SU-DHL-6 (cell line): ENCODE results near the gene DYSF.

Source experiments
- H2AFZ ChIP-seq: fragments of 200-600 bp; sonication (generic); 2 replicates; pipeline ENCODE4 v1.6.1; 2014; ENCODE audit warnings: low read depth, mild to moderate bottlenecking, moderate library complexity, mixed read lengths, antibody characterized with exemption, low read length; ENCODE audit not compliant: severe bottlenecking
- H3F3A ChIP-seq: fragments of 200-600 bp; shearing (Covaris generic); 2 replicates; pipeline ENCODE4 v1.6.0; 2016; ENCODE audit warnings: antibody characterized with exemption, mild to moderate bottlenecking; ENCODE audit not compliant: insufficient read depth
- H3K27ac ChIP-seq: fragments of 200-600 bp; sonication (generic); 2 replicates; pipeline ENCODE4 v1.5.1; 2016; ENCODE audit warnings: low read depth, mild to moderate bottlenecking, low read length, moderate library complexity, mixed read lengths
- H3K27me3 ChIP-seq: fragments of 200-600 bp; sonication (generic), shearing (Covaris generic); 2 replicates; pipeline ENCODE4 v1.6.0; 2014; ENCODE audit warnings: mild to moderate bottlenecking, low read length
- H3K36me3 ChIP-seq: fragments of 200-600 bp; sonication (generic); 2 replicates; pipeline ENCODE4 v1.6.1; 2014; ENCODE audit warnings: mild to moderate bottlenecking, low read length, mixed read lengths
- H3K4me2 ChIP-seq: fragments of 300-600, 200-600 bp; shearing (Covaris generic), sonication (generic); 2 replicates; pipeline ENCODE4 v1.6.0; 2014; ENCODE audit warnings: low read length, low read depth, mild to moderate bottlenecking; ENCODE audit not compliant: poor library complexity, severe bottlenecking
- H3K4me3 ChIP-seq: fragments of 200-600 bp; sonication (generic); 2 replicates; pipeline ENCODE4 v1.5.1; 2014; ENCODE audit warnings: antibody characterized with exemption, low read length, mild to moderate bottlenecking, mixed read lengths; ENCODE audit not compliant: insufficient read depth, poor library complexity, severe bottlenecking
- H3K79me2 ChIP-seq: fragments of 200-600 bp; sonication (generic); 2 replicates; pipeline ENCODE4 v1.6.1; 2014; ENCODE audit warnings: mild to moderate bottlenecking, low read length, moderate library complexity; ENCODE audit not compliant: insufficient read depth
- H3K9ac ChIP-seq: fragments of 200-600 bp; sonication (generic); 2 replicates; pipeline ENCODE4 v1.7.0; 2014; ENCODE audit warnings: mild to moderate bottlenecking, low read length
- H3K9me2 ChIP-seq: fragments of 200-600 bp; sonication (generic); replicated peaks from 2 replicates; pipeline ENCODE4 v1.6.1; 2014; ENCODE audit warnings: low read length; ENCODE audit not compliant: insufficient read depth
- H3K9me3 ChIP-seq: fragments of 200-600 bp; sonication (generic); 2 replicates; pipeline ENCODE4 v1.6.1; 2014; ENCODE audit warnings: low read length, mixed read lengths; ENCODE audit not compliant: insufficient read depth
- H4K20me1 ChIP-seq: fragments of 200-600 bp; sonication (generic); 2 replicates; pipeline ENCODE4 v1.6.1; 2014; ENCODE audit warnings: low read depth, mild to moderate bottlenecking, antibody characterized with exemption, low read length, moderate library complexity, mixed read lengths
- CTCF ChIP-seq: fragments of 200-600 bp; sonication (generic); IDR thresholded peaks from one replicate; pipeline ENCODE4 v1.5.1; 2017; ENCODE audit warnings: antibody characterized with exemption, mild to moderate bottlenecking, low read length, moderate library complexity; ENCODE audit not compliant: insufficient read depth, poor library complexity, severe bottlenecking
- EZH2phosphoT487 ChIP-seq: fragments of 200-600 bp; sonication (generic), shearing (Covaris generic); conservative IDR thresholded peaks from 2 replicates; pipeline ENCODE4 v1.6.1; 2018; ENCODE audit warnings: mild to moderate bottlenecking, antibody characterized with exemption, low read length, moderate library complexity, mixed read lengths

The DYSF gene

GRCh38 chr2:71633086-71633485 lies 179.7 kb downstream of the DYSF start:
- TF ChIP-seq EZH2phosphoT487 = no peak
- TF ChIP-seq CTCF = no peak
- Histone ChIP-seq H3K9me3 (no peaks in the 10 kb centered on the region), H2AFZ (no peak overlapping the region), H3K79me2 (no peaks in the 10 kb centered on the region), H3K9ac (no peak overlapping the region), H3K36me3 (no peaks in the 10 kb centered on the region), H3F3A (no peaks in the 10 kb centered on the region), H4K20me1 (no peaks in the 10 kb centered on the region), H3K9me2 (no peaks in the 10 kb centered on the region), H3K4me3 (no peak overlapping the region), H3K27ac (no peak overlapping the region), H3K4me2 (no peak overlapping the region), H3K27me3 (no peaks in the 10 kb centered on the region)

- Histone ChIP-seq H3K4me2 (no peak overlapping the region), H3K4me3 (no peak overlapping the region), H3K27me3 (0 out of 2 replicates have a peak, but pooled peaks cover 2% of the 10 kb centered on the region), H2AFZ (no peak overlapping the region), H3K27ac (no peak overlapping the region), H3F3A (no peaks in the 10 kb centered on the region), H3K79me2 (no peaks in the 10 kb centered on the region), H3K9me2 (no peaks in the 10 kb centered on the region), H4K20me1 (no peaks in the 10 kb centered on the region), H3K9me3 (no peaks in the 10 kb centered on the region), H3K9ac (no peak overlapping the region), H3K36me3 (no peaks in the 10 kb centered on the region)
- TF ChIP-seq EZH2phosphoT487 (no peak), CTCF (no peak)
These were observed 181.2 kb downstream of the DYSF start for GRCh38 chr2:71634567-71634966.

GRCh38 chr2:71635798-71636197 lies 182.4 kb downstream of the DYSF start:
- no peaks in the 10 kb centered on the region for H3K9me2 ChIP-seq
- no peaks in the 10 kb centered on the region for H4K20me1 ChIP-seq
- 0 out of 2 replicates have a peak, but pooled peaks cover 3% of the 10 kb centered on the region for H3K27me3 ChIP-seq
- no peaks in the 10 kb centered on the region for H3K36me3 ChIP-seq
- TF ChIP-seq EZH2phosphoT487 (no peak), CTCF (no peak)
- H3K9ac ChIP-seq = no peak overlapping the region
- no peak overlapping the region for H3K4me2 ChIP-seq
- H3K4me3 ChIP-seq = no peak overlapping the region
- no peaks in the 10 kb centered on the region for H3F3A ChIP-seq
- H3K27ac ChIP-seq = no peak overlapping the region
- no peaks in the 10 kb centered on the region for H3K79me2 ChIP-seq
- no peak overlapping the region for H2AFZ ChIP-seq
- H3K9me3 ChIP-seq = no peaks in the 10 kb centered on the region
